Activated CD8-positive, alpha-beta T cell treated with anti-CD3 and anti-CD28 coated beads for 36 hours (primary cell): Measurements from ENCODE around the gene OR1I1. TPM values are rescaled to one million over a fixed set of nuclear protein-coding genes. Genes with fewer than 3 reads are reported as not detected.
"Not testable (repeated sequence)": the region's sequence is repeated elsewhere in the genome, so short reads cannot be mapped to it uniquely, and the experiment has no call there.

Source experiments
- ATAC-seq: fragments of 200-7000 bp; cut with Tn5 transposase; one replicate; pipeline ENCODE4 v1.10.0; 2021; ENCODE audit warnings: mild to moderate bottlenecking, moderate library complexity
- CTCF ChIA-PET: fragments of 350-600 bp; sonication (Branson Sonifier 250); formaldehyde crosslinking; loops from one replicate; lab custom pipeline; 2021; ENCODE audit warnings: antibody characterized with exemption; lab: Charles Lee
- POLR2A ChIA-PET: fragments of 350-600 bp; sonication (Branson Sonifier 250); formaldehyde crosslinking; loops from one replicate; lab custom pipeline; 2021; ENCODE audit warnings: antibody characterized with exemption; lab: Charles Lee
- DNase-seq: peaks from one replicate; pipeline ENCODE4 v3.0.0-alpha.2; 2020
- H3K27ac Mint-ChIP-seq: one replicate; pipeline ENCODE4 v1.8.0; 2021; ENCODE audit warnings: mild to moderate bottlenecking, mixed read lengths
- H3K27me3 Mint-ChIP-seq: one replicate; pipeline ENCODE4 v1.8.0; 2021; ENCODE audit warnings: mixed read lengths
- H3K36me3 Mint-ChIP-seq: one replicate; pipeline ENCODE4 v1.8.0; 2021; ENCODE audit warnings: low read depth, mixed read lengths
- H3K4me1 Mint-ChIP-seq: one replicate; pipeline ENCODE4 v1.8.0; 2021; ENCODE audit warnings: low read depth, mixed read lengths
- H3K4me3 Mint-ChIP-seq: one replicate; pipeline ENCODE4 v1.8.0; 2021; ENCODE audit warnings: mild to moderate bottlenecking, moderate library complexity, mixed read lengths
- H3K9me3 Mint-ChIP-seq: one replicate; pipeline ENCODE4 v1.8.0; 2021; ENCODE audit warnings: mixed read lengths
- intact Hi-C: fragments of 100-400 bp; cut with micrococcal nuclease; formaldehyde crosslinking; loops from one replicate; pipeline ENCODE4 v1.10.0; 2022
- total RNA-seq, 2 experiments: library from RNA; stranded (reverse); gene quantifications; one replicate each; pipeline ENCODE4 v1.2.3, GENCODE V29; 2021
- TF ChIP-seq, protein P1 (sequence below): fragments of 200-600 bp; IDR thresholded peaks from one replicate; pipeline ENCODE4 v1.8.0; 2022; ENCODE audit warnings: antibody characterized with exemption, mild to moderate bottlenecking

Gene OR1I1
- total RNA-seq, 2 experiments from 2014 or later, result not detected

- no peaks in the 10 kb centered on the region for H3K4me1 Mint-ChIP-seq
- H3K36me3 Mint-ChIP-seq, result no peaks in the 10 kb centered on the region
- DNase-seq (no peak), ATAC-seq (no peak)
- H3K27ac Mint-ChIP-seq, result no peak within 1 kb of the TSS
- intact Hi-C loops, result no loop called here
- ChIA-PET POLR2A (interaction anchor here (0.6 kb wide), 1 partner anchor 776 kb away, joined by 3 read pairs; no protein-coding TSS in a partner anchor), CTCF (no interaction called here)
- TF ChIP-seq, protein P1, sequence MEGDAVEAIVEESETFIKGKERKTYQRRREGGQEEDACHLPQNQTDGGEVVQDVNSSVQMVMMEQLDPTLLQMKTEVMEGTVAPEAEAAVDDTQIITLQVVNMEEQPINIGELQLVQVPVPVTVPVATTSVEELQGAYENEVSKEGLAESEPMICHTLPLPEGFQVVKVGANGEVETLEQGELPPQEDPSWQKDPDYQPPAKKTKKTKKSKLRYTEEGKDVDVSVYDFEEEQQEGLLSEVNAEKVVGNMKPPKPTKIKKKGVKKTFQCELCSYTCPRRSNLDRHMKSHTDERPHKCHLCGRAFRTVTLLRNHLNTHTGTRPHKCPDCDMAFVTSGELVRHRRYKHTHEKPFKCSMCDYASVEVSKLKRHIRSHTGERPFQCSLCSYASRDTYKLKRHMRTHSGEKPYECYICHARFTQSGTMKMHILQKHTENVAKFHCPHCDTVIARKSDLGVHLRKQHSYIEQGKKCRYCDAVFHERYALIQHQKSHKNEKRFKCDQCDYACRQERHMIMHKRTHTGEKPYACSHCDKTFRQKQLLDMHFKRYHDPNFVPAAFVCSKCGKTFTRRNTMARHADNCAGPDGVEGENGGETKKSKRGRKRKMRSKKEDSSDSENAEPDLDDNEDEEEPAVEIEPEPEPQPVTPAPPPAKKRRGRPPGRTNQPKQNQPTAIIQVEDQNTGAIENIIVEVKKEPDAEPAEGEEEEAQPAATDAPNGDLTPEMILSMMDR, result no peak
- H3K9me3 Mint-ChIP-seq, result no peaks in the 10 kb centered on the region
- peaks cover 39% of the 10 kb centered on the region for H3K27me3 Mint-ChIP-seq
- no peak within 1 kb of the TSS for H3K4me3 Mint-ChIP-seq
These were observed 33.0 kb upstream of the OR1I1 start, which contains the start of gene CASP14 for GRCh38 chr19:15048885-15049541. Gene CASP14 (plus strand): TSS chr19:15049480. CDS start chr19:15052252, 2,772 bp downstream.

DNA sequence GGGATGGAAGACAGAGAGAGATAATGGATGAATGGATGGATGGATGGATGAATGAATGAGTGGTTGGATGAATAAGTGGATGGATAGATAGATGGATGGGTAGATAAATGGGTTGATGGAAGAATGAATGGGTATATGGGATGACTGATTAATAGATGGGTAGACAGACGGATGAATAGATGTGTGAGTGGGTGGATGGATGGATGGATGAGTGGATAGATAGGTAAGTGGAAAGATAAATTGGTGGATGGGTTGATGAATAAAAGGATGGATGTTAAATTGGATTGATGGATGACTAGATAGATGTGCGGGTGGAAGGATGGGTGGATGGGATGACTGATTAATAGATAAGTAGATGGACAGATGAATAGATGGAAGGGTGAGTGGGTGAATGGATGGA is 31.4 kb upstream of the OR1I1 start:
- no peak overlapping the region for H3K4me3 Mint-ChIP-seq
- intact Hi-C loops, result no loop called here
- H3K36me3 Mint-ChIP-seq, result no peaks in the 10 kb centered on the region
- H3K4me1 Mint-ChIP-seq, result no peaks in the 10 kb centered on the region
- POLR2A ChIA-PET, result no interaction called here
- H3K9me3 Mint-ChIP-seq, result no peaks in the 10 kb centered on the region
- TF ChIP-seq, protein P1, result no peak
- CTCF ChIA-PET, result no interaction called here
- ATAC-seq (no peak), DNase-seq (no peak)
- no peak overlapping the region for H3K27ac Mint-ChIP-seq
- H3K27me3 Mint-ChIP-seq, result peaks cover 36% of the 10 kb centered on the region

GRCh38 chr19:15062036-15062435 is 20.0 kb upstream of the OR1I1 start:
- no peak overlapping the region for H3K27ac Mint-ChIP-seq
- peaks cover 28% of the 10 kb centered on the region for H3K27me3 Mint-ChIP-seq
- ATAC-seq (no peak), DNase-seq (no peak)
- no peak overlapping the region for H3K4me3 Mint-ChIP-seq
- ChIA-PET CTCF (no interaction called here), POLR2A (no interaction called here)
- intact Hi-C loops, result no loop called here
- no peaks in the 10 kb centered on the region for H3K4me1 Mint-ChIP-seq
- peaks cover 3% of the 10 kb centered on the region for H3K9me3 Mint-ChIP-seq
- H3K36me3 Mint-ChIP-seq, result no peaks in the 10 kb centered on the region
- TF ChIP-seq, protein P1, result no peak

DNA sequence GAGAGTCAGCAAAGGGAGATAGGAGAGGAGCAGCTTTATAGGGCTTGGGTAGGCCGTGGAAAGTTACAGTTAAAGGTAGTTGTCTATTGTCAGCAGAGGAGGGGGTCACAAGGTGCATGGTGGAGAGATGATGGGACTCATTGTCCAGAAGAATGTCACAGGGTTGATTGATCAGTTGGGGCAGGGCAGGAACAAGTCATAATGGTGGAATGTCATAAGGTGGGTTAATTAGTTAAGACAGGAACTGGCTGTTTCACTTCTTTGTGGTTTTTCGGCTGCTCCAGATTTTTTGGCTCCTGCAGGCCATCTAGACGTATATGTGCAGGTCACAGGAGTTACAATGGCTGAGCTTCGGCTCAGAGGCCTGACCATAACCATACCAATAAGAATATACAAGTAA is 11.6 kb upstream of the OR1I1 start:
- intact Hi-C loops, H3K9me3 Mint-ChIP-seq, DNase-seq, POLR2A ChIA-PET, H3K4me1 Mint-ChIP-seq, H3K27ac Mint-ChIP-seq, H3K4me3 Mint-ChIP-seq, ATAC-seq, H3K36me3 Mint-ChIP-seq, CTCF ChIA-PET: not testable (repeated sequence)
- H3K27me3 Mint-ChIP-seq, result peaks cover 12% of the 10 kb centered on the region

DNA sequence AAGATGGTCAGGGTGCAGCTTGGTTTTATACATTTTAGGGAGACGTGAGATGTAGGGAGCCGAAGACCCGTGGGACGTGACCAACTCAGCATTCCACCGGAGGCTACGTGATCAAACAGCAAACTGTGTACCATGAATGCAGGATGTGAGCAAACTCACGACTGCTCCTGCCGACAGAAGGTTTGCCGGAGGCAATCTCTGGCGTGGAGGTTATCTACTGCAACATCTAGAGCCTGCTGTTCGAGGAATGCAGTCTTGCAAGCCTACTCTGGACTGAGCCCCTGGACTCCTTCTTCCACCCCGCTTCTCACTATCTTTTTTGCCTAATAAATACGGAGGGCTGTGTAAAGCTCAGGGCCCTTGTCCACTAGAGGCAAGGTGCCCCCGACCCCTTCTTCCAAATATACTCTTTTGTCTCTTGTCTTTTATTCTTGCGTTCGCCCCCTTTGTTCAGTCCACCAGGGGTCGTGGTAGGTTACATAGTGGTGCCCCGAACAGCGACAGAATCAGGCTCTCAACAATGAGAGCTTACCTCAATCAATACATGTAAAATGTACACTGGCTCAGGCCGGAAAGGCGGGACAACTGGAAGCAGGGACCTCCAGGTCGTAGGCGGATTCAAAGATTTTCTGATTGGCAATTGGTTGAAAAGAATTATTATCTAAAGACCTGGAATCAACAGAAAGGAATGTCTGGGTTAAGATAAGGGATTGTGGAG is 8.9 kb upstream of the OR1I1 start:
- no peak overlapping the region for H3K4me3 Mint-ChIP-seq
- intact Hi-C loops, result no loop called here
- no peaks in the 10 kb centered on the region for H3K36me3 Mint-ChIP-seq
- ChIA-PET POLR2A (no interaction called here), CTCF (no interaction called here)
- no peak overlapping the region for H3K27ac Mint-ChIP-seq
- peak; percentile 4 for DNase-seq
- H3K27me3 Mint-ChIP-seq, result peaks cover 6% of the 10 kb centered on the region
- no peaks in the 10 kb centered on the region for H3K9me3 Mint-ChIP-seq
- no peak for ATAC-seq
- TF ChIP-seq, protein P1, result no peak
- H3K4me1 Mint-ChIP-seq, result no peaks in the 10 kb centered on the region
